Ishikawa (cell line): ENCODE measurements around the gene POU2F1.

Experiments
- CEBPB ChIP-seq: IDR thresholded peaks from 2 replicates; pipeline ENCODE4 v1.6.1; 2012
- CREB1 ChIP-seq: IDR thresholded peaks from 2 replicates; pipeline ENCODE4 v1.6.1; 2012; ENCODE audit warnings: low read depth
- EGR1 ChIP-seq: IDR thresholded peaks from 2 replicates; pipeline ENCODE4 v1.6.1; 2012
- EP300 ChIP-seq: IDR thresholded peaks from 2 replicates; pipeline ENCODE4 v1.6.1; 2012; ENCODE audit warnings: borderline replicate concordance
- FOXM1 ChIP-seq: IDR thresholded peaks from 2 replicates; pipeline ENCODE4 v1.6.1; 2012; ENCODE audit warnings: low read depth, borderline replicate concordance
- MAX ChIP-seq: IDR thresholded peaks from 2 replicates; pipeline ENCODE4 v1.6.1; 2012
- NFIC ChIP-seq: IDR thresholded peaks from 2 replicates; pipeline ENCODE4 v1.6.1; 2012
- RAD21 ChIP-seq: IDR thresholded peaks from 2 replicates; pipeline ENCODE4 v1.6.1; 2012; ENCODE audit warnings: low read depth
- REST ChIP-seq: IDR thresholded peaks from 2 replicates; pipeline ENCODE4 v1.6.1; 2012; ENCODE audit warnings: low read depth, mild to moderate bottlenecking
- TAF1 ChIP-seq: IDR thresholded peaks from 2 replicates; pipeline ENCODE4 v1.6.1; 2012; ENCODE audit warnings: low read depth, mild to moderate bottlenecking
- TCF12 ChIP-seq: IDR thresholded peaks from 2 replicates; pipeline ENCODE4 v1.6.1; 2012; ENCODE audit warnings: low read depth
- TEAD4 ChIP-seq: IDR thresholded peaks from 2 replicates; pipeline ENCODE4 v1.6.1; 2012
- USF1 ChIP-seq: IDR thresholded peaks from 2 replicates; pipeline ENCODE4 v1.6.1; 2012
- YY1 ChIP-seq: IDR thresholded peaks from 2 replicates; pipeline ENCODE4 v1.6.1; 2012; ENCODE audit warnings: low read depth
- ZBTB7A ChIP-seq: IDR thresholded peaks from 2 replicates; pipeline ENCODE4 v1.6.1; 2012; ENCODE audit warnings: low read depth

POU2F1 gene

GRCh38 chr1:167289966-167290365 lies 69.3 kb downstream of the POU2F1 start:
- no peak for TF ChIP-seq MAX
- no peak for TF ChIP-seq ZBTB7A
- no peak for TF ChIP-seq CREB1

- TF ChIP-seq EGR1 (no peak), RAD21 (no peak), USF1 (no peak)
These were observed 71.0 kb downstream of the POU2F1 start for GRCh38 chr1:167291539-167292185.

- TF ChIP-seq CREB1 (no peak), MAX (no peak), TAF1 (no peak), CEBPB (no peak), ZBTB7A (no peak)
These were observed 71.5 kb downstream of the POU2F1 start for GRCh38 chr1:167292216-167292615.

GRCh38 chr1:167293057-167293456 lies 72.4 kb downstream of the POU2F1 start:
- TF ChIP-seq YY1 (no peak), CREB1 (no peak), TCF12 (no peak), CEBPB (no peak)

- TF ChIP-seq EP300 (no peak), RAD21 (no peak), REST (no peak), TAF1 (no peak), YY1 (no peak), TCF12 (no peak), FOXM1 (no peak), ZBTB7A (no peak), TEAD4 (no peak)
These were observed 73.8 kb downstream of the POU2F1 start for GRCh38 chr1:167294528-167294927.

GRCh38 chr1:167297222-167298214 lies 76.8 kb downstream of the POU2F1 start:
- TF ChIP-seq NFIC (no peak), CREB1 (no peak), TEAD4 (no peak), RAD21 (no peak), YY1 (no peak), EGR1 (no peak), CEBPB (no peak)

GRCh38 chr1:167298325-167298724 lies 77.6 kb downstream of the POU2F1 start:
- TF ChIP-seq MAX: no peak

GRCh38 chr1:167301355-167301754 lies 80.7 kb downstream of the POU2F1 start:
- no peak for TF ChIP-seq FOXM1
- no peak for TF ChIP-seq EP300
- no peak for TF ChIP-seq RAD21
- no peak for TF ChIP-seq TCF12
- TF ChIP-seq USF1: no peak
- TF ChIP-seq CREB1: no peak
- TF ChIP-seq TAF1: no peak
